ENCODE data around the gene IGFBPL1. TPM values are rescaled to one million over a fixed set of nuclear protein-coding genes. Genes with fewer than 3 reads are reported as not detected.

The IGFBPL1 gene
- total and polyA plus RNA-seq, 2 of the 8 experiments (the other 6 are each of a cell fraction or from before 2014, with no cell fraction given), result 31.3 to 33.8 TPM

DNA sequence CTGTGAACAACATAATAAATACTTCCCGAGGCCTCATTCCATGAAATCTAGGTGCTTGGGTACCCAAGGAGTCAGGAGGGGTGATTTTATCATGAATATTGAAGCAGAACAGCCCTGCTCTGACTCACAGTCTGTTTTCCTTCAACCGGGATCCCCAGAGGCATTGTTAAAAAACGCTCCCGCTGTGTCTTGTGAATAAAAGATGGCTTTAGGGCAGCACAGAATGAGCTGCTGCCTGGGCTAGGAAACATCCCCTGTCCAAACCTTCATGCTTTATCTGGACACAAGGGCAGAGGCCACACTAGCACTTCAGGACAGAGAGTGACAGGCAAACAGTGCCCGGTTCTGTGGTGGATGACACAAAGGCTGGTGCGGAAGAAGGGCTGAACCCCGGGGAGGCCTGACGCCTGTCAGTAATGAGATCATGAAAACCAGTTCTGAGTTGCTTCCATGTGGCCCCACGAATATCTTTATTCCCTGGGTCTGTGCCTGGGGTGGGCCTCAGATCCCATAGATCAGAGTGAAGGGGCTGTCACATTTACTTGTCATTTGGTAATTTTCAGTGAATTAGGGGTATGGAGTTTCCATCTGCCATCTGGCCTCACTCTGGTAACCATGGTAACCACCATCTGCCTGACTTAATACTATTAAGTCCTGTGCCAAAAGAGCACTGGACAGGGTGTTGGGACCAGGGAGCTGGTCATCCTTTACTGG lies 2.6 kb downstream of the IGFBPL1 start:
- no peak overlapping the region for H3K14ac ChIP-seq (ENCODE audit: insufficient read length)
- H3K9ac ChIP-seq (replicated peaks in 1 of 4; ENCODE audit: extremely low read depth in 1 of 4, low read depth in 3 of 4, low read length in 3 of 4), result no peak overlapping the region
- peaks cover 0 to 1% of the 10 kb centered on the region in 2 experiments for H4K20me1 ChIP-seq (replicated peaks in 1 of 2; ENCODE audit: control insufficient read depth in 1 of 2, insufficient read depth in 2 of 2, low read length in 2 of 2)
- peaks cover 8 to 28% (median 15%) of the 10 kb centered on the region in 4 experiments for H3K4me1 ChIP-seq (replicated peaks in 1 of 4; ENCODE audit: control insufficient read depth in 3 of 4, insufficient read depth in 4 of 4, low read length in 3 of 4)
- H2BK20ac ChIP-seq (ENCODE audit: low read length), result no peak overlapping the region
- no peak overlapping the region for H3K27ac ChIP-seq (ENCODE audit: low read depth, low read length)
- no peaks in the 10 kb centered on the region for H3K79me1 ChIP-seq (ENCODE audit: low read depth, low read length)
- H3K18ac ChIP-seq (ENCODE audit: extremely low read depth, low read length), result no peak overlapping the region
- H3K4me2 ChIP-seq (ENCODE audit: insufficient read depth in 1 of 2, low read depth in 2 of 2, low read length in 2 of 2), result peak overlapping the region; percentile 59 to 60; a peak in 3 of 4 replicates
- H3K4me3 ChIP-seq (ENCODE audit: extremely low read depth in 1 of 4, insufficient read depth in 2 of 4, low read depth in 3 of 4, low read length in 4 of 4), result peak overlapping the region in 3 of 4 experiments; percentile 15 to 24 (median 16); a peak in 2 of 8 replicates
- H3K23me2 ChIP-seq (ENCODE audit: low read depth, low read length), result peaks cover 7% of the 10 kb centered on the region; the same call in 1 of the 2 replicates
- no peaks in the 10 kb centered on the region for H3K36me3 ChIP-seq (ENCODE audit: control insufficient read depth in 2 of 4, insufficient read depth in 4 of 4, low read length in 3 of 4)
- POLR2A ChIA-PET (ENCODE audit: partially characterized antibody), result no interaction called here
- 35% methylated on average over 9 of the region's 9 CpGs; no CpG with 5 or more reads in 1 of the 2 experiments for WGBS, 2 experiments (ENCODE audit: extremely low coverage in 1 of 2, insufficient coverage in 1 of 2, insufficient read length in 1 of 2, insufficient replicate concordance in 2 of 2, low coverage in 1 of 2, low lambda C conversion rate in 2 of 2, missing lambda C conversion rate in 1 of 2)
- no peak overlapping the region for H2BK12ac ChIP-seq (ENCODE audit: low read depth, low read length)
- no peak overlapping the region for H3K56ac ChIP-seq (replicated peaks; ENCODE audit: insufficient read length, low read depth, low read length)
- peaks cover 11 to 27% (median 24%) of the 10 kb centered on the region in 4 experiments for H3K27me3 ChIP-seq (replicated peaks in 1 of 4; ENCODE audit: control insufficient read depth in 3 of 4, extremely low read depth in 1 of 4, insufficient read depth in 3 of 4, low read length in 3 of 4)
- no peak overlapping the region for H2BK5ac ChIP-seq (ENCODE audit: low read depth, low read length)
- DNase-seq (ENCODE audit: low read depth in 1 of 2, low spot score in 2 of 2) (no peak), FAIRE-seq (peak; percentile 55)
- no peak overlapping the region for H2BK15ac ChIP-seq (ENCODE audit: low read length)
- TF ChIP-seq MAFK (IDR thresholded peaks at IDR 0.05; ENCODE audit: low read depth, low read length), result no peak
- 0 out of 4 replicates have a peak, but pooled peaks of 1 of the 2 experiments have one; percentile 31 for TF ChIP-seq SIN3A (conservative IDR thresholded peaks at IDR 0.05 in 1 of 2, IDR thresholded peaks at IDR 0.05 in 1 of 2; ENCODE audit: low read depth in 1 of 2, low read length in 2 of 2)
- TF ChIP-seq SAP30 (IDR thresholded peaks at IDR 0.05; ENCODE audit: insufficient read depth, insufficient replicate concordance, low read length), result peak; percentile 21
- H2BK120ac ChIP-seq (replicated peaks; ENCODE audit: low read depth, low read length), result no peak overlapping the region
- no peak overlapping the region for H4K91ac ChIP-seq (replicated peaks; ENCODE audit: insufficient read length, low read length)
- CTCF ChIA-PET (ENCODE audit: partially characterized antibody), result interaction anchor here (1.1 to 3.4 kb wide), 3 partner anchors 11 to 20 kb away, joined by 3 to 18 read pairs (median 4); no protein-coding TSS in a partner anchor
- no peak overlapping the region for H2AK5ac ChIP-seq (ENCODE audit: low read depth, low read length)
- H2AFZ ChIP-seq (ENCODE audit: low read length), result no peak overlapping the region
- no peak overlapping the region for H4K5ac ChIP-seq (ENCODE audit: insufficient read length, low read depth, low read length)
- no peak overlapping the region for H3K23ac ChIP-seq (ENCODE audit: insufficient read length)
- H3K79me2 ChIP-seq (ENCODE audit: control insufficient read depth in 1 of 2, insufficient read depth in 2 of 2, low read length in 2 of 2), result no peaks in the 10 kb centered on the region
- no peak overlapping the region for H4K8ac ChIP-seq (ENCODE audit: extremely low read depth, insufficient read depth, low read length)
- H3K9me3 ChIP-seq (ENCODE audit: insufficient read depth in 2 of 2, low read depth in 1 of 2, low read length in 1 of 2), result no peaks in the 10 kb centered on the region
- H3K4ac ChIP-seq (replicated peaks; ENCODE audit: insufficient read length, low read depth, low read length), result no peak overlapping the region

Measured in H1 (cell line).